ENCODE results near the gene TPX2.

The TPX2 gene

DNA sequence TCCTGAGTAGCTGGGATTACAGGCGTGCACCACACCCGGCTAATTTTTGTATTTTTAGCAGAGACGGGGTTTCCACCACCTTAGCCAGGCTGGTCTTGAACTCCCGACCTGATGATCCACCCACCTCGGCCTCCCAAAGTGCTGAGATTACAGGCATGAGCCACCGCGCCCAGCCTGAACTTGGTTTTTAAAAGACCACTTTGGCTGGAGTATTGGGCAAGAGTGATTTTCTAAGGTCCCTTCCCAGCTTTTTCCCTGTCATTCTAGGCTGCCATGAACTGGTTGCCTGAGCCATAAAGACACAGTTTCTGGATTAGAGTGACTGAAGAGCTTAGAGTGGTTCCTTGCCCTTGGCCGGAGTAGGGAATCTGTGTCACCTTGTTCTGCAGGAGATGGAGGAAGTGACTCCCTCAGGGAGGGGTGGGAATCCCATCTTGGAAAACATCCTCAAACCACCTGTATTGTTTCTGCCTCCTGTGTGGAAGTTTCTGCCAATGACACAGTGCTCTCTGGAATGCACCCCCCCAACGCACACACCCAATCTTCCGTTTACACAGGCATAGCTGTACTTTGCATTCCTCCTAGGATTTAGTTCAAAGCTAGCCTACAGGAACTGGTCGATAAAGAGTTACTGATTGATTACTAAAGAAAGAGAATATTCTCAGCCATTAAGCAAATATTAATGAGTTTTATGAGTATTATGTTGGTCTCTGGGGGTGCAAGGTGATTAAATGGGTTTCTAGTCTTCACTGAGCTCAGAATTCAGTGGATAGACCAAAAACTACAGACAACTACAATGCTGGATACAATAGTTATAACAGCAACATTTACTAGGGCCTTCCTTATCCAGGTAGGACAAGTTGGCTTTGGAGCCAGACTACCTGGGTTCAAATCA is 34.6 kb upstream of the TPX2 start:
- no peaks in the 10 kb centered on the region for H3K9me3 ChIP-seq (ENCODE audit: severe bottlenecking)
- H3K4me1 ChIP-seq (ENCODE audit: insufficient read depth, poor library complexity, severe bottlenecking) = peaks cover 73% of the 10 kb centered on the region
- no peak overlapping the region for H3K4me3 ChIP-seq (ENCODE audit: severe bottlenecking)
- TF ChIP-seq, protein P1, sequence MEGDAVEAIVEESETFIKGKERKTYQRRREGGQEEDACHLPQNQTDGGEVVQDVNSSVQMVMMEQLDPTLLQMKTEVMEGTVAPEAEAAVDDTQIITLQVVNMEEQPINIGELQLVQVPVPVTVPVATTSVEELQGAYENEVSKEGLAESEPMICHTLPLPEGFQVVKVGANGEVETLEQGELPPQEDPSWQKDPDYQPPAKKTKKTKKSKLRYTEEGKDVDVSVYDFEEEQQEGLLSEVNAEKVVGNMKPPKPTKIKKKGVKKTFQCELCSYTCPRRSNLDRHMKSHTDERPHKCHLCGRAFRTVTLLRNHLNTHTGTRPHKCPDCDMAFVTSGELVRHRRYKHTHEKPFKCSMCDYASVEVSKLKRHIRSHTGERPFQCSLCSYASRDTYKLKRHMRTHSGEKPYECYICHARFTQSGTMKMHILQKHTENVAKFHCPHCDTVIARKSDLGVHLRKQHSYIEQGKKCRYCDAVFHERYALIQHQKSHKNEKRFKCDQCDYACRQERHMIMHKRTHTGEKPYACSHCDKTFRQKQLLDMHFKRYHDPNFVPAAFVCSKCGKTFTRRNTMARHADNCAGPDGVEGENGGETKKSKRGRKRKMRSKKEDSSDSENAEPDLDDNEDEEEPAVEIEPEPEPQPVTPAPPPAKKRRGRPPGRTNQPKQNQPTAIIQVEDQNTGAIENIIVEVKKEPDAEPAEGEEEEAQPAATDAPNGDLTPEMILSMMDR (IDR thresholded peaks at IDR 0.05; ENCODE audit: poor library complexity, severe bottlenecking) = no peak
- H3K27ac ChIP-seq (ENCODE audit: poor library complexity, severe bottlenecking) = peak overlapping the region; percentile 99
- H3K27me3 ChIP-seq (ENCODE audit: insufficient read depth, poor library complexity, severe bottlenecking) = no peaks in the 10 kb centered on the region
- ATAC-seq (ENCODE audit: low read depth) = peak; percentile 94
- H3K36me3 ChIP-seq (ENCODE audit: low read depth) = peaks cover 98% of the 10 kb centered on the region
- peak; percentile 99 for DNase-seq (ENCODE audit: low spot score)

DNA sequence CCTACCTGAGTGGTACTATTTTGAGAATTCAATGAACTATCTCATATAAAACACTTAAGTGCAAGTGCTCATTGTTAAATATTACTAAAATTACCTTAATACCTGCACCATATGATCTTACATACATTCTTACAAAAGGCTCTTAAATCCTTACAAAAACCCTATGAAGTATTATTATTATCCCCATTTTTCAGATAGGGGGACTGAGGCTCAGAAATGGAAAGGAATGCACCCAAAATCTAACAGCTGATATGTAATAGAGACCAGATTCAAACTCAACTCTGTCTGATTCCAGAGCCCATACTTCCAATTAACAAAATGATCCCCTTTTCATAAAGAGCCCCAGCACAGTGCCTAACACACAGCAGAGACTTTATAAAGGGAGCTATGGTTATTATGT is 33.9 kb upstream of the TPX2 start:
- Histone ChIP-seq H3K9me3 (ENCODE audit: severe bottlenecking) (no peaks in the 10 kb centered on the region), H3K36me3 (ENCODE audit: low read depth) (peaks cover 96% of the 10 kb centered on the region), H3K4me3 (ENCODE audit: severe bottlenecking) (no peak overlapping the region), H3K4me1 (ENCODE audit: insufficient read depth, poor library complexity, severe bottlenecking) (peaks cover 71% of the 10 kb centered on the region), H3K27ac (ENCODE audit: poor library complexity, severe bottlenecking) (peak overlapping the region; percentile 99), H3K27me3 (ENCODE audit: insufficient read depth, poor library complexity, severe bottlenecking) (no peaks in the 10 kb centered on the region)
- no peak for DNase-seq (ENCODE audit: low spot score)
- TF ChIP-seq, protein P1 (IDR thresholded peaks at IDR 0.05; ENCODE audit: poor library complexity, severe bottlenecking) = no peak
- ATAC-seq (ENCODE audit: low read depth) = no peak

DNA sequence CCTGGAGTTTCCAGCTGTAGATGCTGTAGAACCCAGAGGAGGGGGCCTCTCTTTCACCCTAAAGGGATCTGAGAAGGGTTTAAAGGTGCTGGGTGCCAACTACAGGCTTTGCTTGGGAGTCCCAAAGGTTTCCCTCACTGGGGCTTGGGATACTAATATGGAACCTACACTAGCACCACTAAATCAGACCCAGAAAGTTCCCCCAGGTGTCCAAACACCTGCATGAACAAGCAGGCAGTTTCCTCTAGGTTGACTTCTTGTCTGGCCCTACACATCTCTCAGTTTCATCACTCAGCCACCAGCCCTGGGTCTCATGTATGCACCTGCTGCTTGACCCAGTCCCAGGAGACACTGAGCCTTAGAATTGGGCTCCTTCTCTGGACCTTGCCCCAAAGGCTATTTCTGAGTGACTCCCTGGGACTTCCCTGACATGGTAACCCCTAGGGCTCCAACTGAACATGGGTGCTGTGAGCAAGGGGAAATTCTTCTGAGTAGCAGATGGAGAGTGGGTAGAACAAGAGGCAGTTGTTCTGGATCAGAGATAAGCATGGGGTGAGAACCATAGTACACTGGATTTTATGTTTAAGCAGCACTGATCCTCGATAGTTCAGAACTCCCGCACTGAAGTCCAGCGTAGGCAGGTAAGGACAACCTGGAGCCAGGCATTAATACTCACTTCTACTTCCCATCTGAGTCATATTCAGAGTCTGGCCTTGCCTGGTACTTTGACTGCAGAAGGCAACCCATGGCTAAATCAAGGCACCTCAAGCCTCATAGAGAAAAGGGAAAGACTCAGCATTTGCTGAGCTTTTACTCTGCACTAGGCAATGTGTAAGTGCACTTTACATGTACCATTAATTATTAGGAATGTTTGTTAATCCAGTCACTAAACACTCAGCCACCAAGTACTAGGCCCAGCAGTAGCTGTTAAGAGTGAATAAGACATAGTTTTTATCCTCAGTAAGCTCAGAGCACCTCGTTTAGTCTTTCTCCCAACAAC is 33.2 kb upstream of the TPX2 start:
- no peak for DNase-seq (ENCODE audit: low spot score)
- Histone ChIP-seq H3K4me3 (ENCODE audit: severe bottlenecking) (no peak overlapping the region), H3K27me3 (ENCODE audit: insufficient read depth, poor library complexity, severe bottlenecking) (no peaks in the 10 kb centered on the region), H3K9me3 (ENCODE audit: severe bottlenecking) (no peaks in the 10 kb centered on the region), H3K36me3 (ENCODE audit: low read depth) (peaks cover 94% of the 10 kb centered on the region), H3K27ac (ENCODE audit: poor library complexity, severe bottlenecking) (peak overlapping the region; percentile 99), H3K4me1 (ENCODE audit: insufficient read depth, poor library complexity, severe bottlenecking) (peaks cover 72% of the 10 kb centered on the region)
- TF ChIP-seq, protein P1 (IDR thresholded peaks at IDR 0.05; ENCODE audit: poor library complexity, severe bottlenecking) = no peak
- ATAC-seq (ENCODE audit: low read depth) = peak; percentile 8; the same call in 2 of the 3 replicates

DNA sequence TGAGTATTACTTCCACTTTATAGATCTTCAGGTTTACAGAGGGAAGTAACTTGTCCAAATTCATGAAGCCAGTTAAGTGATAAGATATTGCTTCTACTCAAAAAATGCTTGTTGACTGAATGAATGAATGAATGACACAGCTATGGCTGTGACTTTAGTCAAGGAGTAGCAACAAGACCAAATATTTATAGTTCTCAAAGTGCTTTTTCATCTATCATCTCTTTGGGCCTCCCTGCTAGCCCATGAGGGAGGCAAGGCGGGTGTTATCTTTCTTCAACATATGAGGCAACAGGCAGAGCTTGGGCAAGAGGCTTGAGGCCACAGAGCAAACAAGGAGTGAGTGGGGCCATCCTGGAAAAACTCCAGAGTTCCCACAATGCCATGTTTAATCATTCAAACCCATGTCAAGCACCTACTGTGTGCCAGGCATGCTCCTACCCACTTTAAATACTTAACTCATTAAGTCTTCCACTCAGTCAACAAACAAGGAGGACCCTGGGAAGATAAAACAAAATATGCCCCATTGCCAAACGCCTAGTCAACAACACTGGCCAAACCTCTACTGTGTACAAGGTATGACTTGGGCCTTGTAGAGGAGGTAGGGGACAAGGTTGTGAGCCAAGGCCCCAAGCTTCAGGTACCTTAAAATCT is 32.4 kb upstream of the TPX2 start:
- no peak for DNase-seq (ENCODE audit: low spot score)

More for the DNA sequence above, 32.4 kb upstream of the TPX2 start:
- no peaks in the 10 kb centered on the region for H3K9me3 ChIP-seq (ENCODE audit: severe bottlenecking)
- H3K4me3 ChIP-seq (ENCODE audit: severe bottlenecking) = no peak overlapping the region
- H3K4me1 ChIP-seq (ENCODE audit: insufficient read depth, poor library complexity, severe bottlenecking) = peaks cover 73% of the 10 kb centered on the region
- TF ChIP-seq, protein P1 (IDR thresholded peaks at IDR 0.05; ENCODE audit: poor library complexity, severe bottlenecking) = no peak
- H3K36me3 ChIP-seq (ENCODE audit: low read depth) = peaks cover 94% of the 10 kb centered on the region
- H3K27ac ChIP-seq (ENCODE audit: poor library complexity, severe bottlenecking) = peak overlapping the region; percentile 99
- ATAC-seq (ENCODE audit: low read depth) = no peak
- no peaks in the 10 kb centered on the region for H3K27me3 ChIP-seq (ENCODE audit: insufficient read depth, poor library complexity, severe bottlenecking)
